Muscle layer of duodenum (tissue), 2 donors: ENCODE data around the gene UNKL.

Source experiments
- H3K27ac ChIP-seq: one replicate; pipeline ENCODE4 v1.7.0; 2013; ENCODE audit warnings: mild to moderate bottlenecking, low read length
- H3K27me3 ChIP-seq: one replicate; pipeline ENCODE4 v1.7.0; 2013; ENCODE audit warnings: low read depth, mild to moderate bottlenecking, control low read depth, low read length
- H3K36me3 ChIP-seq, 2 donors: one replicate each; pipeline ENCODE4 v1.7.0; 2013; ENCODE audit warnings: low read length in 2 of 2, control low read depth in 1 of 2, mild to moderate bottlenecking in 1 of 2; ENCODE audit not compliant: insufficient read depth in 2 of 2, control insufficient read depth in 1 of 2
- H3K4me1 ChIP-seq, 2 donors: one replicate each; pipeline ENCODE4 v1.7.0; 2013; ENCODE audit warnings: low read length in 2 of 2, mild to moderate bottlenecking in 2 of 2, control low read depth in 1 of 2, moderate library complexity in 1 of 2; ENCODE audit not compliant: insufficient read depth in 2 of 2, control insufficient read depth in 1 of 2
- H3K4me3 ChIP-seq, 2 donors: one replicate each; pipeline ENCODE4 v1.7.0; 2013; ENCODE audit warnings: low read length in 2 of 2, low read depth in 1 of 2, mild to moderate bottlenecking in 1 of 2
- H3K9me3 ChIP-seq, 2 donors: one replicate each; pipeline ENCODE4 v1.7.0; 2013; ENCODE audit warnings: low read length in 2 of 2, control low read depth in 1 of 2, mild to moderate bottlenecking in 1 of 2; ENCODE audit not compliant: control insufficient read depth in 1 of 2
- donor health status: healthy.

Gene UNKL

GRCh38 chr16:1408171-1408837, 6.2 kb downstream of the UNKL start:
- no peak overlapping the region for H3K27ac ChIP-seq
- H3K36me3 ChIP-seq: peaks cover 0 to 19% of the 10 kb centered on the region in 2 donors
- H3K27me3 ChIP-seq: no peaks in the 10 kb centered on the region
- no peaks in the 10 kb centered on the region for H3K9me3 ChIP-seq
- H3K4me1 ChIP-seq: peaks cover 0 to 26% of the 10 kb centered on the region in 2 donors
- peak overlapping the region; percentile 42 to 70 for H3K4me3 ChIP-seq

- H3K27ac ChIP-seq: no peak overlapping the region
- peaks cover 0 to 24% of the 10 kb centered on the region in 2 donors for H3K36me3 ChIP-seq
Observed at GRCh38 chr16:1407753-1408152, 6.8 kb downstream of the UNKL start.

GRCh38 chr16:1403733-1404132, 10.8 kb downstream of the UNKL start:
- H3K4me1 ChIP-seq: peaks cover 0 to 15% of the 10 kb centered on the region in 2 donors
- H3K27ac ChIP-seq: no peak overlapping the region
- H3K36me3 ChIP-seq: peaks cover 6 to 51% of the 10 kb centered on the region in 2 donors
- no peaks in the 10 kb centered on the region for H3K9me3 ChIP-seq
- H3K4me3 ChIP-seq: no peak overlapping the region
- H3K27me3 ChIP-seq: no peaks in the 10 kb centered on the region

More at GRCh38 chr16:1407753-1408152, 6.8 kb downstream of the UNKL start:
- peaks cover 0 to 21% of the 10 kb centered on the region in 2 donors for H3K4me1 ChIP-seq
- H3K4me3 ChIP-seq: peak overlapping the region in 1 of 2 donors; percentile 70
- no peaks in the 10 kb centered on the region for H3K27me3 ChIP-seq
- H3K9me3 ChIP-seq: no peaks in the 10 kb centered on the region

- Histone ChIP-seq H3K27ac (no peak overlapping the region), H3K9me3 (no peaks in the 10 kb centered on the region), H3K27me3 (no peaks in the 10 kb centered on the region), H3K4me3 (no peak overlapping the region), H3K4me1 (peaks cover 0 to 9% of the 10 kb centered on the region in 2 donors), H3K36me3 (peaks cover 6 to 58% of the 10 kb centered on the region in 2 donors)
Observed at GRCh38 chr16:1403036-1403435, 11.5 kb downstream of the UNKL start.

DNA sequence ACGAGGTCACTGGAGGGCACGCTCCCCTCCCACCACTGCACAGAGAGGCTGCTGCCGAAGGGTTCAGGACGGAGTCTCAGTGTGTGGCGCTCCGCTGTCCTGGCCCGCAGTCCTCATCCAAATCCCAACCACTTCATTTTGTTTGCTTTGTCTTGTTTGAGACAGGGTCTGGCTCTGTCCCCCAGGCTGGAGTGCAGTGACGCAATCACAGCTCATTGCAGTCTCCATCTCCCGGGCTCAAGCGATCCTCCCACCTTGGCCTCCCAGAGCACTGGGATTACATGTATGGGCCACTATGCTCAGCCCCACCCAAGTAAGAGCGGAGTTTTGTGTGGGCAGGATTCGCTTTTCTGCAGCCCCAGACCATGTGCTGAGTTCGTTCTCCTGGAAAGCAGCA, 12.7 kb downstream of the UNKL start:
- peaks cover 6 to 62% of the 10 kb centered on the region in 2 donors for H3K36me3 ChIP-seq
- no peaks in the 10 kb centered on the region for H3K9me3 ChIP-seq
- H3K4me1 ChIP-seq: no peaks in the 10 kb centered on the region
- no peak overlapping the region for H3K4me3 ChIP-seq
- H3K27me3 ChIP-seq: no peaks in the 10 kb centered on the region
- no peak overlapping the region for H3K27ac ChIP-seq

- Histone ChIP-seq H3K9me3 (no peaks in the 10 kb centered on the region), H3K27ac (no peak overlapping the region), H3K4me1 (no peaks in the 10 kb centered on the region), H3K27me3 (no peaks in the 10 kb centered on the region), H3K4me3 (no peak overlapping the region), H3K36me3 (peaks cover 6 to 63% of the 10 kb centered on the region in 2 donors)
Observed at GRCh38 chr16:1401061-1401757, 13.3 kb downstream of the UNKL start.

- Histone ChIP-seq H3K4me1 (no peaks in the 10 kb centered on the region), H3K9me3 (no peaks in the 10 kb centered on the region), H3K36me3 (peaks cover 6 to 70% of the 10 kb centered on the region in 2 donors), H3K27ac (no peak overlapping the region), H3K27me3 (no peaks in the 10 kb centered on the region), H3K4me3 (no peak overlapping the region)
Observed at GRCh38 chr16:1398826-1399581, 15.5 kb downstream of the UNKL start.

GRCh38 chr16:1398351-1398750, 16.2 kb downstream of the UNKL start:
- Histone ChIP-seq H3K4me3 (no peak overlapping the region), H3K4me1 (no peaks in the 10 kb centered on the region), H3K9me3 (no peaks in the 10 kb centered on the region), H3K27ac (no peak overlapping the region), H3K36me3 (peaks cover 6 to 72% of the 10 kb centered on the region in 2 donors), H3K27me3 (no peaks in the 10 kb centered on the region)

DNA sequence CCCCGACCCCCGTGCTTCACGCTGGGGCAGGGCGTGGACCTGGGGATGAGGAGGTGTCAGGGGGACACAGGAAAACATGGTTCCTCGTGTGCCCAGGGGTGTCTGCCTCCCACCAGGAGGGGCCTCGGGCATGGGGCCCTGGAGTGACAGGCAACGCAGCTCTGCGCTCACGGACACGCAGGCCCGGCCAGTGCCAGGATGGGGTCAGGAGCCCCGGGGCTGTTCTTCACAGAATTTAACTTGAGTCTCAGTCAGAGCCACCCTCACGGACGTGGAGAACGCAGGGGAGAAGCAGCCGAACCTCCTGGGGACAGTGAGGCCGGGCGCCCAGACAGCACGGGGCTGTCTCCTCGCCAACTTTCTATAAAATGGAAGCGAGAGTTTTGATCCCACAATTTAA, 16.7 kb downstream of the UNKL start:
- Histone ChIP-seq H3K4me3 (no peak overlapping the region), H3K27ac (no peak overlapping the region), H3K36me3 (peaks cover 6 to 72% of the 10 kb centered on the region in 2 donors), H3K4me1 (no peaks in the 10 kb centered on the region), H3K9me3 (no peaks in the 10 kb centered on the region), H3K27me3 (no peaks in the 10 kb centered on the region)

- H3K4me3 ChIP-seq: no peak overlapping the region
Observed at GRCh38 chr16:1395444-1396031, 19.0 kb downstream of the UNKL start.

DNA sequence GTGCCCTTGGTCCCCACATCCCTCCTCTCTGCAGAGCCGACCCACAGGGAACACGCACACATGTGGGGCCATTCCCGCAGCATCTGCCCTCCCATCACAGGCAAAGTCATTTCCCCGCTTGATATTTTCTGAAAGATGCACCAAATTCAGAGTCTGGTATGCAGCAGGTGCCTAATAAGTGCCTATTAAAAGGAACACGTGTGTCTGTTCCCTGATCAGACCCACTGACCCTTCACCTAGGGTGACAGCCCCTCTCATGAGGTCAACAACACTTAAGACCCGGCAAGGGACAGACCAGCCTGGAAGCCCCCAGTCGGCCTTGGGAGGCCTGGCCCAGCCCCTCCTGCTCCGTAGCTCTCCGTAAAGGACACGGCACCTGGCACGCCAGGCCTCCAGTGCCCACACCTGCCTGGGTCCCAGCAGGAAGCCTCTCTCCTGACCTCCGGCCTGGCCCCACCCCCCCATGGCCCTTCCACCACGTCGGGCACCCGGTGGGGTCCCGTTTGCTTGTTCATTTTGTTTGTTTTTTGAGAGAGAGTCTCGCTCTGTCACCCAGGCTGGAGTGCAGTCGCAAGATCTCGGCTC, 20.0 kb downstream of the UNKL start:
- no peaks in the 10 kb centered on the region for H3K4me1 ChIP-seq
- no peaks in the 10 kb centered on the region for H3K9me3 ChIP-seq
- H3K4me3 ChIP-seq: no peak overlapping the region
- H3K27ac ChIP-seq: no peak overlapping the region
- no peaks in the 10 kb centered on the region for H3K27me3 ChIP-seq
- H3K36me3 ChIP-seq: peaks cover 2 to 76% of the 10 kb centered on the region in 2 donors

More at GRCh38 chr16:1395444-1396031, 19.0 kb downstream of the UNKL start:
- Histone ChIP-seq H3K27me3 (no peaks in the 10 kb centered on the region), H3K36me3 (peaks cover 6 to 70% of the 10 kb centered on the region in 2 donors), H3K4me1 (no peaks in the 10 kb centered on the region), H3K27ac (no peak overlapping the region), H3K9me3 (no peaks in the 10 kb centered on the region)
